ENCODE results near the gene ZFP90.

GRCh38 chr16:68548947-68549346, 9.9 kb downstream of the ZFP90 start:
- TF ChIP-seq CTCF (IDR thresholded peaks at IDR 0.05): no peak
- TF ChIP-seq POLR2A (IDR thresholded peaks at IDR 0.05): no peak
